Measurements from ENCODE around the gene PLA2G4A.

DNA sequence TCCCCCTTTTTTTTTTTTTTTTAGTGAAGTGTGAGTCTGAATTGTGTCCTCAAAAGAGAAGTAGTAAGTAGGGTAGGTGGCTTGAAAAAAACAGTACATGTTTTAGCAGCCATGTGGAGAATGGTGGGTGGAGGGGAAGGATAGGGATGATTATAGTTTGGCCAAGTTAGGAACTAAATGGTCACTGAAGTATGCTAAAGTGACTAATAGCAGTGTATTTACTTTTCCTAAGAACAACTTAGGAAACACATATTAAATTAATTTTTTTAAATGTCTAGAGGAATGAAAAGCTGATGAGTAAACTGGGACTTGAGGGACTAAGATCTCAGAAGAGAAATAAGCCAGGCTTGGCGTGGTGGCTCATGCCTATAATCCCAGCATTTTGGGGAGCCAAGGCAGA lies 55.5 kb downstream of the PLA2G4A start:
- TF ChIP-seq POLR2AphosphoS5 (IDR thresholded peaks at IDR 0.05; ENCODE audit: borderline replicate concordance, low read depth, low read length) = no peak
- no peak for TF ChIP-seq EZH2 (IDR thresholded peaks at IDR 0.05)

Data from SK-N-MC (cell line).